ENCODE results near the gene ZNF350. TPM values are rescaled to one million over a fixed set of nuclear protein-coding genes. Genes with fewer than 3 reads are reported as not detected.
"Not testable (repeated sequence)": the region's sequence is repeated elsewhere in the genome, so short reads cannot be mapped to it uniquely, and the experiment has no call there.

Gene ZNF350
- polyA plus RNA-seq, 3 donors: 9.1 to 14.0 (median 9.9) TPM

GRCh38 chr19:52028780-52029123 is 42.1 kb upstream of the ZNF350 start:
- Histone ChIP-seq H3K27me3 (ENCODE audit: control insufficient read depth in 2 of 2, insufficient read depth in 2 of 2, low read length in 2 of 2) (no peaks in the 10 kb centered on the region), H4K20me1 (ENCODE audit: insufficient read depth, low read length) (no peaks in the 10 kb centered on the region), H3K4me2 (replicated peaks; ENCODE audit: extremely low read depth, low read length, poor library complexity, severe bottlenecking) (peak overlapping the region; percentile 71), H3K4me3 (replicated peaks in 1 of 3; ENCODE audit: low read depth in 2 of 3, low read length in 3 of 3) (peak overlapping the region; percentile 81 to 90 (median 84)), H3K36me3 (replicated peaks in 1 of 2; ENCODE audit: control insufficient read depth in 1 of 2, insufficient read depth in 2 of 2, low read length in 2 of 2) (peaks cover 14 to 31% of the 10 kb centered on the region in 2 donors), H3K4me1 (ENCODE audit: control insufficient read depth in 1 of 2, insufficient read depth in 2 of 2, low read length in 2 of 2) (peaks cover 11 to 17% of the 10 kb centered on the region in 2 donors), H3K9ac (ENCODE audit: insufficient read depth, low read length, poor library complexity, severe bottlenecking) (peak overlapping the region; percentile 97), H3K9me3 (replicated peaks in 1 of 2; ENCODE audit: control insufficient read depth in 1 of 2, insufficient read depth in 1 of 2, low read length in 2 of 2) (peaks cover 40 to 77% of the 10 kb centered on the region in 2 donors), H3K27ac (ENCODE audit: low read depth in 1 of 2, low read length in 2 of 2) (peak overlapping the region; percentile 95 to 98), H2AFZ (ENCODE audit: insufficient read depth, low read depth, low read length, poor library complexity, severe bottlenecking) (peak overlapping the region; percentile 84), H3K79me2 (ENCODE audit: insufficient read depth, low read length) (no peaks in the 10 kb centered on the region)
- peak overlapping the region; percentile 95 to 99 (median 98) for H3K27ac Mint-ChIP-seq
- H3K4me3 Mint-ChIP-seq: peak overlapping the region; percentile 92 to 98
- H3K36me3 Mint-ChIP-seq: peaks cover 28 to 38% of the 10 kb centered on the region in 2 donors
- no peaks in the 10 kb centered on the region for H3K27me3 Mint-ChIP-seq (ENCODE audit: low read depth in 3 of 3)
- H3K9me3 Mint-ChIP-seq: peaks cover 41 to 86% (median 78%) of the 10 kb centered on the region in 7 donors
- TF ChIP-seq CTCF (IDR thresholded peaks at IDR 0.05): no peak
- 0% methylated on average over 1 of the region's 5 CpGs for WGBS (ENCODE audit: insufficient coverage)
- intact Hi-C loops (cut with micrococcal nuclease): loop anchor here in 1 of 2 donors (1.0 to 10.0 kb wide), 3 partner anchors 20 to 166 kb away; partner anchors contain the start of genes PPP2R1A, ZNF350 and ZNF615
- peaks cover 21% of the 10 kb centered on the region for H3K4me1 Mint-ChIP-seq
- DNase-seq: no peak

- peak within 1 kb of the TSS; percentile 95 to 98 for H3K27ac ChIP-seq (ENCODE audit: low read depth in 1 of 2, low read length in 2 of 2)
- DNase-seq: peak; percentile 85 to 92 (median 87)
- intact Hi-C loops (cut with micrococcal nuclease): loop anchor here in 1 of 2 donors (1.0 to 10.0 kb wide), 3 partner anchors 20 to 167 kb away; partner anchors contain the start of genes PPP2R1A, ZNF350 and ZNF615
- no peak for TF ChIP-seq CTCF (IDR thresholded peaks at IDR 0.05)
- H3K36me3 ChIP-seq (replicated peaks in 1 of 2; ENCODE audit: control insufficient read depth in 1 of 2, insufficient read depth in 2 of 2, low read length in 2 of 2): peaks cover 17 to 31% of the 10 kb centered on the region in 2 donors
- Mint-ChIP-seq H3K4me3 (peak within 1 kb of the TSS; percentile 92 to 98), H3K9me3 (peaks cover 44 to 86% (median 78%) of the 10 kb centered on the region in 7 donors), H3K36me3 (peaks cover 33 to 43% of the 10 kb centered on the region in 2 donors), H3K27ac (peak within 1 kb of the TSS; percentile 95 to 99 (median 98)), H3K4me1 (peaks cover 21% of the 10 kb centered on the region), H3K27me3 (ENCODE audit: low read depth in 3 of 3) (no peaks in the 10 kb centered on the region)
- peak within 1 kb of the TSS; percentile 84 for H2AFZ ChIP-seq (ENCODE audit: insufficient read depth, low read depth, low read length, poor library complexity, severe bottlenecking)
- H4K20me1 ChIP-seq (ENCODE audit: insufficient read depth, low read length): no peaks in the 10 kb centered on the region
- peak within 1 kb of the TSS; percentile 97 for H3K9ac ChIP-seq (ENCODE audit: insufficient read depth, low read length, poor library complexity, severe bottlenecking)
- H3K9me3 ChIP-seq (replicated peaks in 1 of 2; ENCODE audit: control insufficient read depth in 1 of 2, insufficient read depth in 1 of 2, low read length in 2 of 2): peaks cover 45 to 77% of the 10 kb centered on the region in 2 donors
- WGBS (ENCODE audit: insufficient coverage): 0% methylated on average over 52 of the region's 53 CpGs
- peaks cover 11 to 17% of the 10 kb centered on the region in 2 donors for H3K4me1 ChIP-seq (ENCODE audit: control insufficient read depth in 1 of 2, insufficient read depth in 2 of 2, low read length in 2 of 2)
- no peaks in the 10 kb centered on the region for H3K27me3 ChIP-seq (ENCODE audit: control insufficient read depth in 2 of 2, insufficient read depth in 2 of 2, low read length in 2 of 2)
- peak within 1 kb of the TSS; percentile 81 to 90 (median 84) for H3K4me3 ChIP-seq (replicated peaks in 1 of 3; ENCODE audit: low read depth in 2 of 3, low read length in 3 of 3)
- no peaks in the 10 kb centered on the region for H3K79me2 ChIP-seq (ENCODE audit: insufficient read depth, low read length)
- peak within 1 kb of the TSS; percentile 71 for H3K4me2 ChIP-seq (replicated peaks; ENCODE audit: extremely low read depth, low read length, poor library complexity, severe bottlenecking)
These were observed 41.6 kb upstream of the ZNF350 start, which contains the start of gene ZNF614 for GRCh38 chr19:52028027-52028779. ZNF614 (minus strand) TSS chr19:52028379; CDS start chr19:52025745, 2,634 bp downstream.

GRCh38 chr19:52026255-52026990 is 39.8 kb upstream of the ZNF350 start:
- H3K27ac ChIP-seq (ENCODE audit: low read depth in 1 of 2, low read length in 2 of 2); H3K27me3 ChIP-seq (ENCODE audit: control insufficient read depth in 2 of 2, insufficient read depth in 2 of 2, low read length in 2 of 2); DNase-seq; H3K27me3 Mint-ChIP-seq (ENCODE audit: low read depth in 3 of 3); H3K27ac Mint-ChIP-seq; H3K4me2 ChIP-seq (replicated peaks; ENCODE audit: extremely low read depth, low read length, poor library complexity, severe bottlenecking); H3K79me2 ChIP-seq (ENCODE audit: insufficient read depth, low read length); H4K20me1 ChIP-seq (ENCODE audit: insufficient read depth, low read length); H2AFZ ChIP-seq (ENCODE audit: insufficient read depth, low read depth, low read length, poor library complexity, severe bottlenecking); H3K4me3 ChIP-seq (replicated peaks in 1 of 3; ENCODE audit: low read depth in 2 of 3, low read length in 3 of 3); H3K9ac ChIP-seq (ENCODE audit: insufficient read depth, low read length, poor library complexity, severe bottlenecking); H3K4me3 Mint-ChIP-seq: not testable (repeated sequence)
- 94% methylated on average over 5 of the region's 15 CpGs for WGBS (ENCODE audit: insufficient coverage)
- H3K36me3 Mint-ChIP-seq: peaks cover 45 to 57% of the 10 kb centered on the region in 2 donors
- peaks cover 48 to 85% (median 77%) of the 10 kb centered on the region in 7 donors for H3K9me3 Mint-ChIP-seq
- Histone ChIP-seq H3K4me1 (ENCODE audit: control insufficient read depth in 1 of 2, insufficient read depth in 2 of 2, low read length in 2 of 2) (peaks cover 11 to 17% of the 10 kb centered on the region in 2 donors), H3K9me3 (replicated peaks in 1 of 2; ENCODE audit: control insufficient read depth in 1 of 2, insufficient read depth in 1 of 2, low read length in 2 of 2) (peaks cover 47 to 73% of the 10 kb centered on the region in 2 donors), H3K36me3 (replicated peaks in 1 of 2; ENCODE audit: control insufficient read depth in 1 of 2, insufficient read depth in 2 of 2, low read length in 2 of 2) (peaks cover 24 to 46% of the 10 kb centered on the region in 2 donors)
- intact Hi-C loops (cut with micrococcal nuclease): loop anchor here in 1 of 2 donors (5.0 to 10.0 kb wide), 2 partner anchors 39 to 168 kb away; partner anchors contain the start of genes PPP2R1A and ZNF350
- H3K4me1 Mint-ChIP-seq: peaks cover 21% of the 10 kb centered on the region
